ENCODE data around the gene FAM50B.

Gene FAM50B

GRCh38 chr6:3805448-3806123, 43.6 kb upstream of the FAM50B start:
- TF ChIP-seq, protein P1, sequence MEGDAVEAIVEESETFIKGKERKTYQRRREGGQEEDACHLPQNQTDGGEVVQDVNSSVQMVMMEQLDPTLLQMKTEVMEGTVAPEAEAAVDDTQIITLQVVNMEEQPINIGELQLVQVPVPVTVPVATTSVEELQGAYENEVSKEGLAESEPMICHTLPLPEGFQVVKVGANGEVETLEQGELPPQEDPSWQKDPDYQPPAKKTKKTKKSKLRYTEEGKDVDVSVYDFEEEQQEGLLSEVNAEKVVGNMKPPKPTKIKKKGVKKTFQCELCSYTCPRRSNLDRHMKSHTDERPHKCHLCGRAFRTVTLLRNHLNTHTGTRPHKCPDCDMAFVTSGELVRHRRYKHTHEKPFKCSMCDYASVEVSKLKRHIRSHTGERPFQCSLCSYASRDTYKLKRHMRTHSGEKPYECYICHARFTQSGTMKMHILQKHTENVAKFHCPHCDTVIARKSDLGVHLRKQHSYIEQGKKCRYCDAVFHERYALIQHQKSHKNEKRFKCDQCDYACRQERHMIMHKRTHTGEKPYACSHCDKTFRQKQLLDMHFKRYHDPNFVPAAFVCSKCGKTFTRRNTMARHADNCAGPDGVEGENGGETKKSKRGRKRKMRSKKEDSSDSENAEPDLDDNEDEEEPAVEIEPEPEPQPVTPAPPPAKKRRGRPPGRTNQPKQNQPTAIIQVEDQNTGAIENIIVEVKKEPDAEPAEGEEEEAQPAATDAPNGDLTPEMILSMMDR (conservative IDR thresholded peaks at IDR 0.05), result no peak
- no peak overlapping the region for H3K27ac ChIP-seq

DNA sequence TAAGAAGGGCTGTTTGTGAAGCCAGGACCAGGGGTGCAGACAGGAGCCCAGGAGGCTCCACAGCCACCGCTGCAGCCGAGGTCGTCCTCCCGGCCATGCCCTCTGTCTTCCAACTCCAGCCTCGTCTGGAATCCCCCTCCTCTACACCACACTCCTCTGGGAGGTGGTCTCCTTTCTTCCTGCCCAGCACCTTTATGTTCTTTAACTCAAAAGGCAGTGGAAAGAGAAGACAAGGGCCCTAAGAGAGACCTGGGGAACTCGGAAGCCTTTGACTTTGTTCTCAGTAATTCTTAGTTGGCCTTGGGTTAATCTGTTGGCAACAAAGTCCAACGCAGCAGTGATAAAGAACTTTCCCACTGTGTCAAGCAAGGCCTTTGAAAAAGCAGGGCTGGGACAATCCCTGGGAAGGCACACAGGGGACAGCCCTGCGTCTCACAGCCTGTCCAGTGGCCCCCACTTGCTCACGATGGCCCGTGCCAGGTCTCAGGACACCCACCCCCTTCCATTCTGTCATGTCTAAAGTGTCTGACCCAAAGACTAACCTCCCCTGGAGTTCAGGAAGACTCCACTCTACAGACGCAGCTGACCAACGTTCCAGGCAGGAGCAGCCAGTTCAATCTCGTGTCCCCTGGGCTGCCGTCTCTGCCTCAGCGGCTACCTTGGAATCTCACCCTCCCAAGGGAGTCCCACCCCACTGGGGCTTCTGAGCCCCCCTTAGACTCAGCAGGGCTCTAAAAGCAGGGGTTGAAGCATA, 42.8 kb upstream of the FAM50B start:
- H3K27ac ChIP-seq, result no peak overlapping the region

DNA sequence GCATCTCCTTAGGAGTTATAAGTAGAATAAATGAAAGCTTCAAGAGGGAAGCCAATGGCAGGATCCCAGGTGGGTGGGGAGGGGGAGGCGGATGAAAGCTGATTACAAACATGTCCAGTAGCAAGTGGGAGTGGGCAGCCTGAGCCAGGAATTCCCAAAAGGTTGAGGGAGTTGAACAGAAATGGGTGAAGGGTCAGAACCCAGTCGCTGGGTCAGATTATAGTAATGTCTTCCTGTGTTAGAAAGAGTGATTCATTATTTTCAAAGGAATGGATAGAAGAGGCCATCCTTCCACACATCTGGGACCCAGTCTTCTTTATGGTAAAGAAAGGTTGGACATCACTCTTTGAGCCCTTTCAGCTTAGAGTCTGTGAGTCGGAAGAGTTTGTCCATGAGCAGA, 41.0 kb upstream of the FAM50B start:
- TF ChIP-seq, protein P1 (conservative IDR thresholded peaks at IDR 0.05), result no peak
- H3K27ac ChIP-seq, result no peak overlapping the region

More for the DNA sequence above, 42.8 kb upstream of the FAM50B start:
- TF ChIP-seq, protein P1 (conservative IDR thresholded peaks at IDR 0.05), result no peak

DNA sequence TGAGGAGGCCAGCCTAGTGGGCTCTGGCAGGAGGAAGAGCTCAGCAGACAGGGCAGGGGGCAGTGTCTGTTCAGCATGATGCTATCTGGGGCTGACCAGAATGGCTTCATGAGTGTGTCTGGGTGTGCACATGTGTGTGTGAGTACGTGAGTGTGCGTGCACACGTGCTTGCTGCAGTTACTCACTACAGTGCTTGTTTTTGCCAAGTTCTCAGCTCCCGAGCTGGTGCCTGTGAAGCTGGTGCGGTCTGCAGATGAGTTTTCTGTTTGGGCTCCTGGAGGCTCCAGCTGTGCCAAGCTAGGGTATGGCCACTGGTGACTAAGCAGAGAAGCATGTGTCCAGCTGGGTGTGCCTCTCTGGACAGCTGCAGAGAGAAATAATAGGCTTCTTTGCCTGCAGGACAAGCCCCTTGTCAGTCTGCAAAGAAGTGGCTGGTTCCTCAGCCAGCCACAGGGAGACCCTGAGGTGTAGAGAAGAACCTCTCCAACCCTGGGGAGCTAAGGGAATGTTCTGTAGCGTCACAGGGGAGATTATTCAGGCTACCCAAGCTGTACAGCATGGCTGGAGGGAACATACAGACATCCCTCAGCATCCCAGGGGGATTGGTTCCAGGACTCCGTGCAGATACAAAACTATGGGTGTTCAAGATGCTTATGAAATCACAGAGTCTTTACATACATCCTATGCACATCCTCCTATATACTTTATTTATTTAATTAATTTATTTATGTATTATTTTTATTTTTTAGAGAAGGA, 40.2 kb upstream of the FAM50B start:
- TF ChIP-seq, protein P1 (conservative IDR thresholded peaks at IDR 0.05), result no peak
- H3K27ac ChIP-seq, result no peak overlapping the region

DNA sequence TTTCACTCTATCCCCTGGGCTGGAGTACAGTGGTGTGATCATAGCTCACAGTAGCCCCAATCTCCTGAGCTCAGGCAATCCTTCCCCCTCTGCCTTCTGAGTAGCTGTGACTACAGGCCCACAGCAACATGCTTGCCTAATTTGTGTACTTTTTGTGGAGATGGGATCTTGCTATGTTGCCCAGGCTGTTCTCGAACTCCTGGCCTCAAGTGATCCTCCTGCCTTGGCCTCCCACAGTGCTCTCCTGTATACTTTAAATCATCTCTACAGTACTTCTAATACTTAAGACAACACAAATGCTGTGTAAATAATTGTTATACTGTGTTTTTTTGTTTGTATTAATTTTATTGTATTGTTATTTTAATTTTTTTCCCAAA, 39.7 kb upstream of the FAM50B start:
- H3K27ac ChIP-seq, result no peak overlapping the region
- TF ChIP-seq, protein P1 (conservative IDR thresholded peaks at IDR 0.05), result no peak

GRCh38 chr6:3809982-3810381, 39.2 kb upstream of the FAM50B start:
- TF ChIP-seq, protein P1 (conservative IDR thresholded peaks at IDR 0.05), result no peak
- H3K27ac ChIP-seq, result no peak overlapping the region

DNA sequence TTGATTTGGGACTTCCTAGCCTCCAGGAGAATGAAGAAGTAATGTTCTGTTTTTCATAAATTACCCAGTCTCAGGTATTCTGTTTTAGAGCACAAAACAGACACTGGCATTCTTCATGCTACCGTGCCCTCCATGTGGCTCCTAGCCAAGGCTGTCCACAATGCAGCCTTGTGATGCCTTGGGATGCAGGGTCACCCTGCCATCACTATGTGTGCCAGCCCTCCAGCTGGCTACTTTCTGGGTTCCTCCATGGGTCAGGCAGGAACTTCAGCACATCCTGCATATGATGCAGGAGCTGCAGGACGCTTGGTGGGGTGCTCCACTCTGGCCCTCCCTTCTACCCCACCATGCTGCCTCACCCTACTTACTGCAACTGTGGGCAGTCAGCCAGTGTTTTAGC, 38.0 kb upstream of the FAM50B start:
- H3K27ac ChIP-seq, result no peak overlapping the region
- TF ChIP-seq, protein P1 (conservative IDR thresholded peaks at IDR 0.05), result no peak

Data from VCaP (cell line).